AG09319 (cell line): ENCODE data around the gene VPS13D.

ENCODE experiments used
- DNase-seq: peaks from one replicate; pipeline ENCODE4 v3.0.0-alpha.2; 2010; ENCODE audit warnings: low read depth; ENCODE audit errors: extremely low read depth
- TF ChIP-seq, protein P1 (sequence below): IDR thresholded peaks from 2 replicates; pipeline ENCODE4 v1.5.1; 2011; ENCODE audit warnings: low read depth, mild to moderate bottlenecking, inconsistent platforms, low read length, moderate library complexity

Gene VPS13D

GRCh38 chr1:12326986-12327385, 97.2 kb downstream of the VPS13D start:
- DNase-seq: no peak
- TF ChIP-seq, protein P1, sequence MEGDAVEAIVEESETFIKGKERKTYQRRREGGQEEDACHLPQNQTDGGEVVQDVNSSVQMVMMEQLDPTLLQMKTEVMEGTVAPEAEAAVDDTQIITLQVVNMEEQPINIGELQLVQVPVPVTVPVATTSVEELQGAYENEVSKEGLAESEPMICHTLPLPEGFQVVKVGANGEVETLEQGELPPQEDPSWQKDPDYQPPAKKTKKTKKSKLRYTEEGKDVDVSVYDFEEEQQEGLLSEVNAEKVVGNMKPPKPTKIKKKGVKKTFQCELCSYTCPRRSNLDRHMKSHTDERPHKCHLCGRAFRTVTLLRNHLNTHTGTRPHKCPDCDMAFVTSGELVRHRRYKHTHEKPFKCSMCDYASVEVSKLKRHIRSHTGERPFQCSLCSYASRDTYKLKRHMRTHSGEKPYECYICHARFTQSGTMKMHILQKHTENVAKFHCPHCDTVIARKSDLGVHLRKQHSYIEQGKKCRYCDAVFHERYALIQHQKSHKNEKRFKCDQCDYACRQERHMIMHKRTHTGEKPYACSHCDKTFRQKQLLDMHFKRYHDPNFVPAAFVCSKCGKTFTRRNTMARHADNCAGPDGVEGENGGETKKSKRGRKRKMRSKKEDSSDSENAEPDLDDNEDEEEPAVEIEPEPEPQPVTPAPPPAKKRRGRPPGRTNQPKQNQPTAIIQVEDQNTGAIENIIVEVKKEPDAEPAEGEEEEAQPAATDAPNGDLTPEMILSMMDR: no peak

DNA sequence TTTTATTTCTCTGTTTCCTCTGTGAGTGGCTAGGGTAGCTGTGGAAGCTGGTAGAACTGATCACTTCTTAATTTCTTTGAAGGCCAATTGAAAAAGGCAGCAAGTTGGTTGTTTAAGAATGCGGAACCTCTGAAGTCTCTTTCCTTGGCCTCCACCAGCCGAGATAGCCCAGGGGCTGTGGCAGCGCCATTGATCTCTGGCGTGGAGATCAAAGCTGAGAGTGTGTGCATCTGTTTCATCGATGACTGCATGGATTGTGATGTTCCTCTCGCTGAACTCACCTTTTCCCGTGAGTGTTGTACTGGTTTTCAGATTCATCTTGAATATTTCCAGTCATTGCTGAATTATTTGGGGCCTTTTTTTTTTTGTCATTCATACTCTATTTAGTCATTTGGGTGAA, 97.7 kb downstream of the VPS13D start:
- no peak for DNase-seq
- TF ChIP-seq, protein P1: no peak

GRCh38 chr1:12333036-12333785, 103.4 kb downstream of the VPS13D start:
- DNase-seq: no peak

DNA sequence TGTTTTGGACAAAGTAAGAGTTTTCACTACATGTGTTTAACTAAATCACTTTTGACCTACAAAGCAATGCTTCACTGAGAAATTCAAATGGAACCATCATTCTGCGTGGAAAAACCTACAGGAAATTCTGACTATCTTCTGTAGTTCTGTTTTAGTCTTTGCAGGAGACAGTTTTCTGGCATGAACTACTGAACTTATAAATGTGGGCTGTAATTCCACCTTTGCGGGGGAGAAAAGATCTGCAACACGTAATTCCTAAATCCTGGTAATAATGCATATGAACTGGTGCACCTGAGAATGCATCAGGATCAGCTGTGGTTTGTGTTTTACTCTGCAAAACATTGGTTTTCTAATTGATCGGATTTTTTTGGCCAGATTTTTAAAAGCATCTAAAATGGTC, 106.0 kb downstream of the VPS13D start:
- no peak for DNase-seq
- TF ChIP-seq, protein P1: no peak

More at GRCh38 chr1:12333036-12333785, 103.4 kb downstream of the VPS13D start:
- TF ChIP-seq, protein P1: no peak

GRCh38 chr1:12336413-12336812, 106.6 kb downstream of the VPS13D start:
- DNase-seq: no peak
- TF ChIP-seq, protein P1: no peak

GRCh38 chr1:12338017-12338416, 108.2 kb downstream of the VPS13D start:
- DNase-seq: no peak
- TF ChIP-seq, protein P1: no peak

GRCh38 chr1:12338823-12339222, 109.0 kb downstream of the VPS13D start:
- TF ChIP-seq, protein P1: no peak
- DNase-seq: no peak
